WTC11 (cell line): Measurements from ENCODE around the gene PDCD1LG2. TPM values are rescaled to one million over a fixed set of nuclear protein-coding genes. Genes with fewer than 3 reads are reported as not detected.
"Not testable (repeated sequence)": the region's sequence is repeated elsewhere in the genome, so short reads cannot be mapped to it uniquely, and the experiment has no call there.

ENCODE experiments used
- ATAC-seq: fragments of 200-7000 bp; cut with Tn5 transposase; 2 replicates; pipeline ENCODE4 v1.10.0; 2021; ENCODE audit warnings: mild to moderate bottlenecking, moderate library complexity
- CTCF ChIA-PET: fragments of 300-600 bp; sonication (Branson Sonifier 250); formaldehyde crosslinking; loops from one replicate; lab custom pipeline; 2021; ENCODE audit warnings: antibody characterized with exemption; lab: Charles Lee
- POLR2A ChIA-PET: fragments of 350-600 bp; sonication (Branson Sonifier 250); formaldehyde crosslinking; loops from one replicate; lab custom pipeline; 2021; ENCODE audit warnings: antibody characterized with exemption; lab: Charles Lee
- DNase-seq: peaks from one replicate; pipeline ENCODE4 v3.0.0; 2021; ENCODE audit warnings: low spot score
- H3K27ac Mint-ChIP-seq: 2 replicates; pipeline ENCODE4 v1.8.0; 2021; ENCODE audit warnings: mixed read lengths
- H3K27me3 Mint-ChIP-seq: 2 replicates; pipeline ENCODE4 v1.8.0; 2021; ENCODE audit warnings: low read depth, mild to moderate bottlenecking, moderate library complexity, mixed read lengths
- H3K36me3 Mint-ChIP-seq: 2 replicates; pipeline ENCODE4 v1.8.0; 2021; ENCODE audit warnings: mixed read lengths
- H3K4me1 Mint-ChIP-seq: 2 replicates; pipeline ENCODE4 v1.8.0; 2022; ENCODE audit warnings: mixed read lengths
- H3K4me3 Mint-ChIP-seq: 2 replicates; pipeline ENCODE4 v1.8.0; 2021; ENCODE audit warnings: mild to moderate bottlenecking, moderate library complexity, mixed read lengths
- H3K9me3 Mint-ChIP-seq: 2 replicates; pipeline ENCODE4 v1.8.0; 2021; ENCODE audit warnings: mixed read lengths
- ARID4B ChIP-seq: sonication (generic); formaldehyde crosslinking; IDR thresholded peaks from 2 replicates; pipeline ENCODE4 v1.8.0; 2023; ENCODE audit warnings: missing genetic modification reagents, mild to moderate bottlenecking, borderline replicate concordance
- CBFB ChIP-seq: sonication (generic); formaldehyde crosslinking; IDR thresholded peaks from 2 replicates; pipeline ENCODE4 v1.8.1; 2022; ENCODE audit warnings: mild to moderate bottlenecking, low read depth, missing genetic modification reagents
- E2F4 ChIP-seq: sonication (generic); formaldehyde crosslinking; IDR thresholded peaks from 2 replicates; pipeline ENCODE4 v1.8.1; 2022; ENCODE audit warnings: low read depth, mild to moderate bottlenecking, moderate library complexity, missing genetic modification reagents, borderline replicate concordance
- ERG ChIP-seq: fragments of 250-450 bp; sonication (Bioruptor Pico); IDR thresholded peaks from 2 replicates; pipeline ENCODE4 v1.8.0; 2021; ENCODE audit warnings: mild to moderate bottlenecking
- HMGA2 ChIP-seq: fragments of 250-450 bp; sonication (Bioruptor Pico); IDR thresholded peaks from 2 replicates; pipeline ENCODE4 v1.4.0; 2021; ENCODE audit warnings: mild to moderate bottlenecking, moderate library complexity
- KAT7 ChIP-seq: sonication (generic); formaldehyde crosslinking; IDR thresholded peaks from 2 replicates; pipeline ENCODE4 v1.8.1; 2023; ENCODE audit warnings: missing genetic modification reagents, mild to moderate bottlenecking, borderline replicate concordance
- MAX ChIP-seq: sonication (generic); formaldehyde crosslinking; IDR thresholded peaks from 2 replicates; pipeline ENCODE4 v1.8.0; 2022; ENCODE audit warnings: mild to moderate bottlenecking, missing genetic modification reagents
- NR1H2 ChIP-seq: sonication (generic); formaldehyde crosslinking; IDR thresholded peaks from 2 replicates; pipeline ENCODE4 v1.9.0; 2021; ENCODE audit warnings: mild to moderate bottlenecking, moderate library complexity, missing genetic modification reagents
- ZBTB43 ChIP-seq: sonication (generic); formaldehyde crosslinking; IDR thresholded peaks from 2 replicates; pipeline ENCODE4 v1.8.1; 2023; ENCODE audit warnings: mild to moderate bottlenecking, missing genetic modification reagents
- ZNF423 ChIP-seq: fragments of 250-450 bp; sonication (Bioruptor Pico); IDR thresholded peaks from 2 replicates; pipeline ENCODE4 v2.1.2; 2022; ENCODE audit warnings: mild to moderate bottlenecking, moderate library complexity
- ZNF425 ChIP-seq: fragments of 250-450 bp; sonication (Bioruptor Pico); conservative IDR thresholded peaks from 2 replicates; pipeline ENCODE4 v1.9.0; 2021; ENCODE audit warnings: mild to moderate bottlenecking
- total RNA-seq: library from RNA; stranded (reverse); gene quantifications from 3 replicates; pipeline ENCODE4 v1.2.3, GENCODE V29; 2021

Gene PDCD1LG2
- total RNA-seq, 1 experiment from 2014 or later = not detected

GRCh38 chr9:5579881-5580280 is 69.5 kb downstream of the PDCD1LG2 start (continued):
- no peak for TF ChIP-seq ZNF425 (CRISPR knock-in tag)
- no peak for TF ChIP-seq ZBTB43 (CRISPR knock-in tag)
- no peak for TF ChIP-seq MAX
- TF ChIP-seq NR1H2 (CRISPR knock-in tag) = no peak
- TF ChIP-seq E2F4 = no peak
- no peak for TF ChIP-seq ZNF423

- CTCF ChIA-PET = no interaction called here
- Mint-ChIP-seq H3K9me3 (peaks cover 19% of the 10 kb centered on the region), H3K36me3 (peaks cover 2% of the 10 kb centered on the region; the same call in 1 of the 2 replicates), H3K27me3 (no peaks in the 10 kb centered on the region), H3K27ac (no peak overlapping the region), H3K4me3 (no peak overlapping the region), H3K4me1 (peaks cover 5% of the 10 kb centered on the region; the same call in 1 of the 2 replicates)
- POLR2A ChIA-PET = interaction anchor here (0.6 kb wide), 1 partner anchor 1066 kb away, joined by 3 read pairs; no protein-coding TSS in a partner anchor
- DNase-seq = no peak
- TF ChIP-seq HMGA2 (CRISPR knock-in tag) = no peak
- TF ChIP-seq ERG = no peak
- TF ChIP-seq KAT7 (CRISPR knock-in tag) = no peak
- ATAC-seq = no peak
These were observed 70.3 kb downstream of the PDCD1LG2 start for GRCh38 chr9:5580650-5581049.

GRCh38 chr9:5581706-5582105 is 71.4 kb downstream of the PDCD1LG2 start:
- H3K36me3 Mint-ChIP-seq, H3K4me1 Mint-ChIP-seq, DNase-seq, H3K27ac Mint-ChIP-seq, H3K27me3 Mint-ChIP-seq, ATAC-seq, POLR2A ChIA-PET, H3K4me3 Mint-ChIP-seq: not testable (repeated sequence)
- peaks cover 19% of the 10 kb centered on the region for H3K9me3 Mint-ChIP-seq
- CTCF ChIA-PET = interaction anchor here (4.0 kb wide), 1 partner anchor 19 kb away, joined by 15 read pairs; no protein-coding TSS in a partner anchor

- no peak for DNase-seq
- no peak overlapping the region for H3K27ac Mint-ChIP-seq
- CTCF ChIA-PET = interaction anchor here (0.9 to 4.0 kb wide), 3 partner anchors 17 to 397 kb away, joined by 3 to 15 read pairs (median 6); partner anchors contain the start of gene CD274
- TF ChIP-seq CBFB (CRISPR knock-in tag) = no peak
- TF ChIP-seq ARID4B = no peak
- peaks cover 5% of the 10 kb centered on the region; the same call in 1 of the 2 replicates for H3K27me3 Mint-ChIP-seq
- POLR2A ChIA-PET = no interaction called here
- peaks cover 19% of the 10 kb centered on the region for H3K9me3 Mint-ChIP-seq
- peaks cover 5% of the 10 kb centered on the region; the same call in 1 of the 2 replicates for H3K4me1 Mint-ChIP-seq
- ATAC-seq = no peak
- H3K4me3 Mint-ChIP-seq = no peak overlapping the region
- peaks cover 2% of the 10 kb centered on the region; the same call in 1 of the 2 replicates for H3K36me3 Mint-ChIP-seq
These were observed 72.5 kb downstream of the PDCD1LG2 start for GRCh38 chr9:5582835-5583195.
